HS-5 (cell line): ENCODE results near the gene PHF11.
"Not testable (repeated sequence)": the region's sequence is repeated elsewhere in the genome, so short reads cannot be mapped to it uniquely, and the experiment has no call there.

Experiments used
- DNase-seq: peaks from one replicate; pipeline ENCODE4 v3.0.0-alpha.2; 2012; ENCODE audit warnings: low read depth

The PHF11 gene

GRCh38 chr13:49495783-49496762, at the start of gene PHF11:
Gene PHF11, plus strand, starts transcription at chr13:49495953. Its CDS starts 49 bp downstream, at chr13:49496002.
- no peak for DNase-seq

- no peak for DNase-seq
Observed at GRCh38 chr13:49446473-49446872, 49.3 kb upstream of the PHF11 start.

- no peak for DNase-seq
Observed at GRCh38 chr13:49448753-49449152, 47.0 kb upstream of the PHF11 start.

- DNase-seq = no peak
Observed at GRCh38 chr13:49450105-49450819, 45.5 kb upstream of the PHF11 start.

GRCh38 chr13:49452725-49453457, 42.9 kb upstream of the PHF11 start:
- no peak for DNase-seq

- DNase-seq = no peak
Observed at GRCh38 chr13:49453465-49453864, 42.3 kb upstream of the PHF11 start.

- DNase-seq = no peak
Observed at GRCh38 chr13:49454388-49455006, 41.3 kb upstream of the PHF11 start.

GRCh38 chr13:49455007-49455398, 40.8 kb upstream of the PHF11 start:
- no peak for DNase-seq

- no peak for DNase-seq
Observed at GRCh38 chr13:49456156-49456555, 39.6 kb upstream of the PHF11 start.

- DNase-seq = no peak
Observed at GRCh38 chr13:49457221-49457620, 38.5 kb upstream of the PHF11 start.

GRCh38 chr13:49459580-49459979, 36.2 kb upstream of the PHF11 start:
- DNase-seq = no peak

GRCh38 chr13:49464085-49464484, 31.7 kb upstream of the PHF11 start:
- no peak for DNase-seq

GRCh38 chr13:49464621-49465325, 31.0 kb upstream of the PHF11 start:
- no peak for DNase-seq

- no peak for DNase-seq
Observed at GRCh38 chr13:49466292-49466838, 29.4 kb upstream of the PHF11 start.

GRCh38 chr13:49472186-49472585, 23.6 kb upstream of the PHF11 start:
- DNase-seq = no peak

GRCh38 chr13:49476529-49476928, 19.2 kb upstream of the PHF11 start:
- no peak for DNase-seq

- DNase-seq = no peak
Observed at GRCh38 chr13:49481788-49482187, 14.0 kb upstream of the PHF11 start.

GRCh38 chr13:49488563-49488962, 7.2 kb upstream of the PHF11 start:
- DNase-seq = no peak

GRCh38 chr13:49494645-49495044, 1.1 kb upstream of the PHF11 start:
- DNase-seq = no peak

GRCh38 chr13:49496837-49497236, 1.1 kb downstream of the PHF11 start:
- DNase-seq = not testable (repeated sequence)

GRCh38 chr13:49497272-49497671, 1.5 kb downstream of the PHF11 start:
- no peak for DNase-seq
